NCI-H226 (cell line): ENCODE results near the gene DBN1.
"Not testable (repeated sequence)": the region's sequence is repeated elsewhere in the genome, so short reads cannot be mapped to it uniquely, and the experiment has no call there.

ENCODE experiments used
- DNase-seq: peaks from one replicate; pipeline ENCODE4 v3.0.0-alpha.2; 2015

Gene DBN1

DNA sequence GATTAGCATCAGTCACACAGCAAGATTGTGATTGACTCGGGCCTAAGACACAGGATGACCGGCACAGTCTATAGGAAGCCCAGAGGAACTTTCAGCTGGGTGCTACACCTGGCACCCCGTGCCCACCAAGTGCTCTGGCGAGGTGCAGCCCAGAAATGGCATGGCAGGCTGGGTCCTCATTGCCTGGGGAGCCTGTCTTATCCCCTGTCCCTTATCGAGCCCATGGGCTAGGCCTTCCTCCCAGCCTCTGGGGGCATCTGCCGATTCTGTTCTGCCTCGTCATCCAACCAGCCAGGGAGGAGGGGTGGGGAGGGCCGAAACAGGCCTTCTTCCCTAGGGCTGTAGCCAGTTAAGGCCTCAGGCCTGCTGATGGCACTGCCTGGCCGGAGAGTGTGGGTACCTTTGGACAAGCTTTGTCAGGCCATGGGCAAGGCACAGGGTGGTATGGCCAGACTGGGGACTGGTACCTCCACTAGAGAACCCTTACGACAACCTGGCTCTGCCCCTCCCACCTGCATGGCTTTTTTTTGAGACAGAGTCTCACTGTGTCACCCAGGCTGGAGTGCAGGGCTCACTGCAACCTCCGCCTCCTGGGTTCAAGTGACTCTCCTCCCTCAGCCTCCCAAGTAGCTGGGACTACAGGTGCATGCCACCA is 45.4 kb downstream of the DBN1 start:
- DNase-seq = no peak

- no peak for DNase-seq
These were observed 46.1 kb downstream of the DBN1 start for GRCh38 chr5:177427211-177427822.

DNA sequence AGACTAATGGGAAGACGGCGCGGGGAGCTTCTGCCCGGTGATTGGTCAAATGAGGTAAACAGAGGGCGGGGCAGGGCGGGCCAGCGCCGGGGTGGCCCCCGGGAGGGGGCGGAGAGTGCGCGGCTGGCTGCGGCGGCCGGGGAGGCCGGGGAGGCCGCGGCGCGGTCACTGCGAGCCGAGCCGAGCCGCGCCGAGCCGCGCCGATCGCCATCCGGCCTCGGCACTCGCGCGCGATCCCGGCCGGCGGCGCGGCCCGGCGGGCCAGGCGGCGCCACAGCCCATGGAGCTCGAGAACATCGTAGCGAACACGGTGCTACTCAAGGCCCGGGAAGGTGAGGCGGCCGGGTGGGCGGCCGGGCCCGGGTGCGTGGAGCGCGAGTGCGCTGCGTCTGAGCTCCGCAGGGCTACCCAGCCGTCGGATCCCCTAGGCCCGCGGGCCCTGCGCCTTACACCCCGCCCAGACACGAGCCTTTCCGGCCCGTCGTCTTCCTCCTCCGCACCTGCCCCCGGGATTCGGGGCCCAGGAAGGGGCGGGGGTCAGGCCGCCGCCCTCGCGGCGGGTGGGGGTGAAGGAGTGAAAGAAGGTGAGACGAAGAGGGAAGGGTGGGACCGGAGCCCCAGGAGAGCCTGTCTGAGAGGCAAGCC is 46.7 kb downstream of the DBN1 start, which contains the start of gene GRK6:
Gene GRK6, plus strand, starts transcription at position 111 of the 645 bp plus-strand sequence. Its CDS starts 170 bp downstream, at position 281.
- DNase-seq = peak; percentile 37

DNA sequence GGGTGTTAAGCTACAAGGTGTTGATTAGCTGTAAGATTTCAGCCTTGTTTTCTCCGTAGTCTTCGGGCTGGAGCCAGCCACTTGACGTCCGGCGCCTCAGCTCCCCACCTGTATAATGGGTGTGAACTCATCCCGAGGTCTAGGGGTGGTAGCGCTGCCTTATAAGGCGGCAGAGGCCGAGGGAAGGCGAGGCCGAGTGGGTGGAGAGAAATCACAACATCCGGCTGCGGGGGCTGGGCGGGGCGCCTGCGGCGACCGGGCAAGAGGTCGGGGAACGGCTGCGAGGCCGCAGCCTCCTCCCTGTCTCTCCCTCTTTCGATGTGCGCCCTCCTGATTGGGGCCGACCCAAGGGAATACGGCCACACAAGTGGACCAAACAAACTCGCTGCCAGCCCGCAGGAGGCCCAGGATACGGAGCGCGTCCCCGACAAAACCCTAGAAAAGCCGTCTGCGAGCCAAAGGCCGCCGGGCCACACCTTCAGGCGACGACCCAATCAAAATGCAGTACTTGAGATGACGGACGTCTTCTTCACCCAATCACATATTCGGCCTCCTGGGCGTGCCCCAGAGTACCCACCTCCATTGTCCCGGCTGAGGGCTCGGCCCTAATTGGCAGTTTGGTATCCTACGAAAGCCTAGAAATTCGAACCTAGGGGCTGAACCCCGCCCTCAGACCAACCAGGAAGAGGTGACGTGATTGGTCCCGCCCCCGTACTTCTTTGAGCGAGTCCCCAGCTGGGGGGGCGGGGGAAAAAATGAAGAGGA is 47.5 kb downstream of the DBN1 start:
- peak; percentile 99 for DNase-seq

- no peak for DNase-seq
These were observed 48.1 kb downstream of the DBN1 start for GRCh38 chr5:177425196-177425800.

GRCh38 chr5:177423671-177424070 is 49.8 kb downstream of the DBN1 start:
- DNase-seq = no peak

DNA sequence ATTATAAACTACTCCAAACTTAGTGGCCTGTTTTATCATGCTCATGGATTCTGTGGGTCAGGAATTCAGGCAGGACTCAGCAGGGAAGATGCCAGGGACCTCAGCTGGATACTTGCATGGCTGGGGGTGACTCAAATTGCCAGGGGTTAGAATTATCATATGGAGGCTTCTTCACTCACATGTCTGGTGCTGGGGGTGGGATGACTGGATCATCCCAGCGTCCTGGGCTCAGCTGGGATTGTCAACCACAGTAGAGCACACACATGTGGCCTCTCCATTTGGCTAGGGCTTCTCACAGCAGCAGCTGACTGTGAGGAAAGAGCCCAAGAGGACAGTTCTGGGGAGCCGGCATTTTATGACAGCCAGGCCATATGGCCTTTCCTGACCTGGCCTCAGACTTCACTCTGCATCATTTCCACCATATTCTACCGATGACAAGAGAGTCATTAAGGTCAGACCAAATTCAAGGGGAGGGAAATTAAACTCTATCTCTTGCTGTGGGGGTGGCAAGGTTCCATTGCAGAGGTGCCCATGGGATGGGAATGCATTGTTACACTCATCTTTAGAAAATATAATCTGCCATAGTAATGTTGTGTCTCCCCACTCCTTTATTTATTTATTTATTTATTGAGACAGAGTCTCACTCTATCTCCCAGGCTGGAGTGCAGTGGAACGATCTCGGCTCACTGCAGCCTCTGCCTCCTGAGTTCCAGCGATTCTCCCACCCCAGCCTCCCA is 52.2 kb downstream of the DBN1 start:
- DNase-seq = no peak

GRCh38 chr5:177420472-177420871 is 53.0 kb downstream of the DBN1 start:
- DNase-seq = not testable (repeated sequence)

DNA sequence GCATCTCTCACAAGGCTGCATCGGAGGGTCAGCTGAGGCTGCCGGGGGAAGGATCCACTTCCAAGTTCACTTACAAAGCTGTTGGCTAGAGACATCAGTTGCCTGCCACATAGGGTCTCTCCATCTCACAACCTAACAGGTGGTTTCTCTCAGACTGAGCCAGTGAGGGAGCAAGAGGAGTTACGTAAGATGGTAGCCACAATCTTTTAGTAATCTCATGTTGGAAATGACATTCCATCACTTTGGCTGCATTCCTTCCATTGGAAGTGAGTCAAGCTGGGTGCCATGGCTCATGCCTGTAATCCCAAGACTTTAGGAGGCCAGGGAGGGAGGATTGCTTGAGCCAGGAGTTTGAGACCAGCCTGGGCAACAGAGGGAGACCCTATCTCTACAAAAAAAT is 54.4 kb downstream of the DBN1 start:
- DNase-seq = peak; percentile 59

- DNase-seq = not testable (repeated sequence)
These were observed 56.4 kb downstream of the DBN1 start for GRCh38 chr5:177417081-177417480.

DNA sequence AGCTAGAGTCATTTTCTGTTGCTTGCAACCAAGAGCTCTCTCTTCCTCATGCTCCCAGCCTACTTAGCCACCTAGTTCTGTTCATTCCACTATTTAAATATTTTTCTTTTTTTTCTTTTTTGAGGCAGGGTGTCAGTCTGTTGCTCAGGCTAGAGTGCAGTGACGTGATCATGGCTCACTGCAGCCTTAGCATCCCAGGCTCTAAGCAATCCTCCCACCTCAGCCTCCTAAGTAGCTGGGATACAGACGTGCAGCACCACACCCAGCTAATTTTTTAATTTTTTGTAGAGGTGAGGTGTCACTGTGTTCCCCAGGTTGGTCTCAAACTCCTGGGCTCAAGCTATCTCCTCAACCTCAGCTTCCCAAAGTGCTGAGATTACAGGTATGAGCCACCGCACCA is 59.0 kb downstream of the DBN1 start:
- DNase-seq = no peak

GRCh38 chr5:177412603-177413233 is 60.7 kb downstream of the DBN1 start:
- DNase-seq = no peak

GRCh38 chr5:177410575-177410974 is 62.9 kb downstream of the DBN1 start:
- DNase-seq = no peak

DNA sequence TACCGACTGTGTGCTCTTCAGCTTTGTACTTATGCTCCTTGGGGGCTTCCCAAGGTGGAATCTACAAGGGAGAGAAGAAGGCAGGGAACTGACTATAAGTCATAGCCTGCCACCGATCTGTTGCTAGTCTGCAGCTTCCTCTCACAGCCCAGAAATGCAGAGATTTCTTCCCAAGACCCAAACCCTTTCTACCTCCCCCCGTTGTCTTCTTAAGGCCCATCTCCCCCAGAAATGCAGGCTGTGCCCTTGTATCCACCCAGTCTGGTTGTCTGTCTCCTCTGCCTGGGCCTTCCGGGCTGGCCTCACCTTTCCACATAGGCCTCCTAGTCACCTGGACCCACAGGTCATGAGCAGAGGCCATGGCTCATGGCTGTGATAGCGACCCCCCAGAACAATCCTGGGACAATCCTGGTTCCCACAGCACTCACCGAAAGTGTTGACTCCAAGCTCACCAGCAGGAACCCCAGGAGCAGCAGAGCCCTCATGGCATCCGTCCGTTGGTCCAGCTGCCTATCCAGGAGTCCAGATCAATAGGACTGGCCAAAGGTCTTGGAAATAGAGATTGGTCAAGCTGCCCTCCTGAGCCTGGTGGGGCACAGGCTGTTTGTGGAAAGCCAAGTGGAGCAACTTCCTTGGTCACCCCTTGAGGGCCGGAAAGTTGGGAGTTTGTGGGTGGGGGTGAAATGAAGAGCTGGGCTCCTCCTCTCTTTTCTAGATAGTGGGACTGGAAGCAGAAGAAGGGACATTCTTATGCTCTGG is 64.2 kb downstream of the DBN1 start, which contains the start of gene F12:
Gene F12, minus strand, starts transcription at position 522 of the 759 bp plus-strand sequence. Its CDS starts 37 bp downstream, at position 485.
- no peak for DNase-seq
